Neutrophil (primary cell): ENCODE results near the gene PLCB4.
"Not testable (repeated sequence)": the region's sequence is repeated elsewhere in the genome, so short reads cannot be mapped to it uniquely, and the experiment has no call there.

Experiments
- H3K27ac ChIP-seq: fragments of 200-600 bp; sonication (generic); 2 replicates; pipeline ENCODE4 v1.5.1; 2016; ENCODE audit warnings: mild to moderate bottlenecking, moderate library complexity
- H3K27me3 ChIP-seq: fragments of 200-600 bp; sonication (generic); 2 replicates; pipeline ENCODE4 v1.6.0; 2016; ENCODE audit warnings: mild to moderate bottlenecking
- H3K36me3 ChIP-seq: fragments of 200-600 bp; sonication (generic); 2 replicates; pipeline ENCODE4 v1.5.1; 2017
- H3K4me1 ChIP-seq, 2 experiments: fragments of 200-600 bp in 1 of 2; sonication (generic) in 1 of 2; 1 replicate in 1 of 2; 2 replicates in 1 of 2; pipeline versions ENCODE4 v1.5.1 to v1.6.1; 2013 to 2016; ENCODE audit warnings: low read depth in 1 of 2, low read length in 1 of 2, mild to moderate bottlenecking in 1 of 2, moderate library complexity in 1 of 2; ENCODE audit not compliant: control insufficient read depth in 1 of 2, insufficient read depth in 1 of 2
- H3K4me3 ChIP-seq, 2 experiments: fragments of 200-600 bp in 1 of 2; sonication (generic) in 1 of 2; 1 replicate in 1 of 2; 2 replicates in 1 of 2; pipeline ENCODE4 v1.5.1; 2013 to 2016; ENCODE audit warnings: low read depth in 1 of 2, low read length in 1 of 2, mild to moderate bottlenecking in 1 of 2, moderate library complexity in 1 of 2
- H3K9me3 ChIP-seq: fragments of 200-600 bp; sonication (generic); 2 replicates; pipeline ENCODE4 v1.5.1; 2016
- CTCF ChIP-seq: fragments of 200-600 bp; sonication (generic); IDR thresholded peaks from 2 replicates; pipeline ENCODE4 v1.5.1; 2016; ENCODE audit warnings: antibody characterized with exemption

PLCB4 gene

GRCh38 chr20:9375221-9375681 lies 306.4 kb downstream of the PLCB4 start:
- no peak for TF ChIP-seq CTCF
- H3K27ac ChIP-seq = no peak overlapping the region
- no peaks in the 10 kb centered on the region for H3K36me3 ChIP-seq
- no peaks in the 10 kb centered on the region for H3K27me3 ChIP-seq
- no peaks in the 10 kb centered on the region for H3K4me1 ChIP-seq
- no peak overlapping the region for H3K4me3 ChIP-seq
- H3K9me3 ChIP-seq = no peaks in the 10 kb centered on the region

- Histone ChIP-seq H3K36me3 (no peaks in the 10 kb centered on the region), H3K9me3 (no peaks in the 10 kb centered on the region), H3K27ac (no peak overlapping the region), H3K4me3 (no peak overlapping the region), H3K4me1 (no peaks in the 10 kb centered on the region), H3K27me3 (no peaks in the 10 kb centered on the region)
- no peak for TF ChIP-seq CTCF
These were observed 308.1 kb downstream of the PLCB4 start for GRCh38 chr20:9377007-9377406.

GRCh38 chr20:9385345-9386310 lies 316.7 kb downstream of the PLCB4 start:
- H3K9me3 ChIP-seq, H3K4me3 ChIP-seq, H3K36me3 ChIP-seq, H3K4me1 ChIP-seq, H3K27ac ChIP-seq, H3K27me3 ChIP-seq: not testable (repeated sequence)

- Histone ChIP-seq H3K36me3 (no peaks in the 10 kb centered on the region), H3K27me3 (no peaks in the 10 kb centered on the region), H3K27ac (no peak overlapping the region), H3K9me3 (no peaks in the 10 kb centered on the region), H3K4me3 (no peak overlapping the region), H3K4me1 (no peaks in the 10 kb centered on the region)
- TF ChIP-seq CTCF = no peak
These were observed 319.4 kb downstream of the PLCB4 start for GRCh38 chr20:9388160-9388812.

- Histone ChIP-seq H3K4me3 (no peak overlapping the region), H3K4me1 (no peaks in the 10 kb centered on the region), H3K27ac (no peak overlapping the region), H3K27me3 (no peaks in the 10 kb centered on the region), H3K36me3 (no peaks in the 10 kb centered on the region), H3K9me3 (no peaks in the 10 kb centered on the region)
- no peak for TF ChIP-seq CTCF
These were observed 319.9 kb downstream of the PLCB4 start for GRCh38 chr20:9388813-9389161.

GRCh38 chr20:9389346-9389745 lies 320.5 kb downstream of the PLCB4 start:
- no peaks in the 10 kb centered on the region for H3K4me1 ChIP-seq
- TF ChIP-seq CTCF = no peak

More at GRCh38 chr20:9389346-9389745, 320.5 kb downstream of the PLCB4 start:
- Histone ChIP-seq H3K9me3 (no peaks in the 10 kb centered on the region), H3K27me3 (no peaks in the 10 kb centered on the region), H3K36me3 (no peaks in the 10 kb centered on the region), H3K27ac (no peak overlapping the region), H3K4me3 (no peak overlapping the region)
